ENCODE results near the gene DSP.

The DSP gene

DNA sequence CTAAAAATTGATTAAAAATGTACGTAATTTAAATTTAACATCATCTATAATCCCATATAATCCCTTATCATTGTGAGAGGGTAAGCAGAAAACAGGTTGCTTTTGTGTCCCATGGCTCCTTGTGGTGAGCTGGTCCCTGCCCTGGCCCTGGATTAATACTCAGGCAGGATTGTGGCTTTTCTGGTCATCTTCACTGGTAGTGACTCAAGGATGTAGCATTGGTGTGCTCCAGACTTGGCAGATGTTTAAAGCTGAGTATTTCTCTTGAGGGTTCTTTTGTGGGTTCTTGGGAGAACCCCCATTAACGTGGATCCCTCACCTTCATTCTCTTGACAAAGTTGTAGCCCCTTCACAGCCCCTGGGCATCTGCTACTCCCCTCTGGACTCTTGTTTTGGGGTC, 87.8 kb downstream of the DSP start:
- H3K9me3 ChIP-seq (replicated peaks; ENCODE audit: insufficient read depth, low read length): no peaks in the 10 kb centered on the region
- H3F3A ChIP-seq (ENCODE audit: insufficient read depth, low read length): no peaks in the 10 kb centered on the region
- H4K20me1 ChIP-seq (ENCODE audit: insufficient read depth, low read length): no peaks in the 10 kb centered on the region
- H3K27me3 ChIP-seq (replicated peaks; ENCODE audit: insufficient read depth, low read length): 0 out of 2 replicates have a peak, but pooled peaks cover 4% of the 10 kb centered on the region
- no peak overlapping the region for H3K9ac ChIP-seq (ENCODE audit: low read length)
- DNase-seq: no peak
- H3K4me3 ChIP-seq (ENCODE audit: low read length): no peak overlapping the region
- no peaks in the 10 kb centered on the region for H3K36me3 ChIP-seq (replicated peaks; ENCODE audit: insufficient read depth, low read length)
- H3K4me2 ChIP-seq (ENCODE audit: low read depth, low read length): no peak overlapping the region
- TF ChIP-seq EZH2phosphoT487 (IDR thresholded peaks at IDR 0.05; ENCODE audit: low read length): no peak
- TF ChIP-seq, protein P1, sequence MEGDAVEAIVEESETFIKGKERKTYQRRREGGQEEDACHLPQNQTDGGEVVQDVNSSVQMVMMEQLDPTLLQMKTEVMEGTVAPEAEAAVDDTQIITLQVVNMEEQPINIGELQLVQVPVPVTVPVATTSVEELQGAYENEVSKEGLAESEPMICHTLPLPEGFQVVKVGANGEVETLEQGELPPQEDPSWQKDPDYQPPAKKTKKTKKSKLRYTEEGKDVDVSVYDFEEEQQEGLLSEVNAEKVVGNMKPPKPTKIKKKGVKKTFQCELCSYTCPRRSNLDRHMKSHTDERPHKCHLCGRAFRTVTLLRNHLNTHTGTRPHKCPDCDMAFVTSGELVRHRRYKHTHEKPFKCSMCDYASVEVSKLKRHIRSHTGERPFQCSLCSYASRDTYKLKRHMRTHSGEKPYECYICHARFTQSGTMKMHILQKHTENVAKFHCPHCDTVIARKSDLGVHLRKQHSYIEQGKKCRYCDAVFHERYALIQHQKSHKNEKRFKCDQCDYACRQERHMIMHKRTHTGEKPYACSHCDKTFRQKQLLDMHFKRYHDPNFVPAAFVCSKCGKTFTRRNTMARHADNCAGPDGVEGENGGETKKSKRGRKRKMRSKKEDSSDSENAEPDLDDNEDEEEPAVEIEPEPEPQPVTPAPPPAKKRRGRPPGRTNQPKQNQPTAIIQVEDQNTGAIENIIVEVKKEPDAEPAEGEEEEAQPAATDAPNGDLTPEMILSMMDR (IDR thresholded peaks at IDR 0.05; ENCODE audit: low read length): no peak
- no peak for TF ChIP-seq EZH2 (optimal IDR thresholded peaks at IDR 0.05; ENCODE audit: low read depth, low read length)
- no peaks in the 10 kb centered on the region for H3K9me2 ChIP-seq (replicated peaks; ENCODE audit: insufficient read depth, low read length)
- no peaks in the 10 kb centered on the region for H3K79me2 ChIP-seq (ENCODE audit: low read length)
- H3K27ac ChIP-seq (ENCODE audit: low read length): no peak overlapping the region
- H2AFZ ChIP-seq (ENCODE audit: low read length): no peak overlapping the region
- H3K4me1 ChIP-seq (ENCODE audit: low read length): no peaks in the 10 kb centered on the region

DNA sequence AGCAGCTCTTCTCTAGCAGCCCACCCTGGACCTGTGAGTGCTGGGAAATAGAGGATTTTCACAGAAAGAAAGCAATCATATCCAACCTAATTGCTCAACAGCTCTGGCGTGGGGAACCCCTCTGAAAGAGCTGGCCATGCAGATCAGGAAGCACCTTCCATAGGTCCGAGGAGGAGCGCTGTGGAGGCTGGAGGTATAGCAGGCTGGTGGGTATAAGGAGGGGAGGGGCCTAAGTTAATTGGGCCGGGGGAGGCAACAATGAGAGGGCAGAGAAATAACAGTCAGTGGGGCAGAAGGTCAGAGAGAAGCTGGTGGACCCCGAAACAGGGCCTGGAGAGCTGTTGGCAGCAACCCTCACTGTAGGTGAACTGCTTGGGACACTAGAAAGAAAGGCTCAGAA, 89.3 kb downstream of the DSP start:
- no peaks in the 10 kb centered on the region for H3K79me2 ChIP-seq (ENCODE audit: low read length)
- no peak for DNase-seq
- no peak for TF ChIP-seq EZH2 (optimal IDR thresholded peaks at IDR 0.05; ENCODE audit: low read depth, low read length)
- no peaks in the 10 kb centered on the region for H3K36me3 ChIP-seq (replicated peaks; ENCODE audit: insufficient read depth, low read length)
- no peak overlapping the region for H3K4me3 ChIP-seq (ENCODE audit: low read length)
- H3K4me2 ChIP-seq (ENCODE audit: low read depth, low read length): no peak overlapping the region
- H3K9ac ChIP-seq (ENCODE audit: low read length): no peak overlapping the region
- H4K20me1 ChIP-seq (ENCODE audit: insufficient read depth, low read length): no peaks in the 10 kb centered on the region
- H3F3A ChIP-seq (ENCODE audit: insufficient read depth, low read length): no peaks in the 10 kb centered on the region
- H3K27me3 ChIP-seq (replicated peaks; ENCODE audit: insufficient read depth, low read length): 0 out of 2 replicates have a peak, but pooled peaks cover 4% of the 10 kb centered on the region
- H2AFZ ChIP-seq (ENCODE audit: low read length): no peak overlapping the region
- H3K9me2 ChIP-seq (replicated peaks; ENCODE audit: insufficient read depth, low read length): no peaks in the 10 kb centered on the region
- H3K4me1 ChIP-seq (ENCODE audit: low read length): no peaks in the 10 kb centered on the region
- H3K27ac ChIP-seq (ENCODE audit: low read length): no peak overlapping the region
- no peaks in the 10 kb centered on the region for H3K9me3 ChIP-seq (replicated peaks; ENCODE audit: insufficient read depth, low read length)

DNA sequence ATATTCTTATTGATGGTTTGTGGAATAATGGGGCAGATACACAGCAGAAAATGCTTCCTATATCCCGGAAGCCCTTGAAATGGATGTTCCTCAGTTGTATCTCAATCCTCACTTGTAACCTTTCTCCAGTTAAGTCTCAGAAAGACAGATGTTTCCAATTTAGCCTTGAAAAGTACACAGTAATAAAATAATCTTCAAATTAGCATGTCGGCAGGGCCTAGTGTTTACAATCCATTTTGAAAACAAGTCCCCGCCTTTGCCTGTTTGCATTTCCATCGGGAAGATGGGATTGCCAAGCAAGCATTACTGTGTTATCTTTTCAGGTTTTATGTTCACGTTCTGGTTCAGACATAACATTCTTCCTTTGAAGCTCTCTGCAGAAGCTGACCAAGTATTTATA, 90.0 kb downstream of the DSP start:
- Histone ChIP-seq H3K4me3 (ENCODE audit: low read length) (no peak overlapping the region), H2AFZ (ENCODE audit: low read length) (no peak overlapping the region), H3K9me2 (replicated peaks; ENCODE audit: insufficient read depth, low read length) (no peaks in the 10 kb centered on the region), H3K9ac (ENCODE audit: low read length) (no peak overlapping the region), H4K20me1 (ENCODE audit: insufficient read depth, low read length) (no peaks in the 10 kb centered on the region), H3F3A (ENCODE audit: insufficient read depth, low read length) (no peaks in the 10 kb centered on the region), H3K4me1 (ENCODE audit: low read length) (no peaks in the 10 kb centered on the region), H3K79me2 (ENCODE audit: low read length) (no peaks in the 10 kb centered on the region), H3K36me3 (replicated peaks; ENCODE audit: insufficient read depth, low read length) (no peaks in the 10 kb centered on the region), H3K27ac (ENCODE audit: low read length) (no peak overlapping the region), H3K27me3 (replicated peaks; ENCODE audit: insufficient read depth, low read length) (0 out of 2 replicates have a peak, but pooled peaks cover 4% of the 10 kb centered on the region), H3K4me2 (ENCODE audit: low read depth, low read length) (no peak overlapping the region), H3K9me3 (replicated peaks; ENCODE audit: insufficient read depth, low read length) (no peaks in the 10 kb centered on the region)
- no peak for DNase-seq
- TF ChIP-seq EZH2phosphoT487 (IDR thresholded peaks at IDR 0.05; ENCODE audit: low read length) (no peak), EZH2 (optimal IDR thresholded peaks at IDR 0.05; ENCODE audit: low read depth, low read length) (no peak)
- TF ChIP-seq, protein P1 (IDR thresholded peaks at IDR 0.05; ENCODE audit: low read length): no peak

DNA sequence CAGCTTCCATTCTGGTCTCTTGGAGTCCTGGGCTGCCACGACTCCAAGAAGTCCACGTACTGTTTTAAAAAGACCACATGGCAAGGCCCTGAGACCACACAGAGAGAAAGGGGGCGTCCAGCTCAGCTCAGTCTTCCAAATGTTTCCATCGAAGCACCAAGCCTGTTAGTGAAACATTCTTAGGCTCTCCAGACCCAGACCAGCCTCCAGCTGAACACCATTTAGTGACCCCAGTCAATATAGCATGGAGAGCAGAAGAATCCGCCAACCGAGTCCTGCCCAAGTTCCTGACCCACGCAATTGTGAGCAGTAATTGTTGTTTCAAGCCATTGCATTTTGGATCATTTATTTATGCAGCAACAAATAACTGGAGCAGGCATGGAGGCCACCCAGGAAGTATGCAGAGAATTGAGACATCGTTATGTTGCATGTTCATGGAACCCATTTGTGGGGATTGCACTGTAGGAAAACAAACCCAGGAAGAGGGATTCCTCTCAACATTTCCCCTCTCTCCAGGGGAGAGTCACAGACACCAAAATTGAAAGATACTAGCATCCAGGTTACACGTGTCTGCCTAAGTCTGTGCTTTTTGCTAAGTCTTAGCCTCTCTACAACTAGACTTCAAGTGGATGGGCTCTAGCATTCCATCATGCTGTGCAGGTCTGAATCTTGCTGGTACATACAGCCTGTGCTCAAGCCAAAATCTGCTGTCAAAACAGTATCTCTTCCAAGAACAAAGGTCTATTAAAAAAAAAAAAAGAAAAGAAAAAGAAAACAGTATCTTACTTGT, 91.2 kb downstream of the DSP start:
- Histone ChIP-seq H3K79me2 (ENCODE audit: low read length) (no peaks in the 10 kb centered on the region), H3K27me3 (replicated peaks; ENCODE audit: insufficient read depth, low read length) (0 out of 2 replicates have a peak, but pooled peaks cover 4% of the 10 kb centered on the region), H3K27ac (ENCODE audit: low read length) (no peak overlapping the region), H4K20me1 (ENCODE audit: insufficient read depth, low read length) (no peaks in the 10 kb centered on the region), H3K36me3 (replicated peaks; ENCODE audit: insufficient read depth, low read length) (no peaks in the 10 kb centered on the region), H3K4me1 (ENCODE audit: low read length) (no peaks in the 10 kb centered on the region), H3K9me3 (replicated peaks; ENCODE audit: insufficient read depth, low read length) (no peaks in the 10 kb centered on the region), H3F3A (ENCODE audit: insufficient read depth, low read length) (no peaks in the 10 kb centered on the region), H3K4me2 (ENCODE audit: low read depth, low read length) (no peak overlapping the region), H2AFZ (ENCODE audit: low read length) (no peak overlapping the region), H3K9ac (ENCODE audit: low read length) (no peak overlapping the region), H3K9me2 (replicated peaks; ENCODE audit: insufficient read depth, low read length) (no peaks in the 10 kb centered on the region), H3K4me3 (ENCODE audit: low read length) (no peak overlapping the region)
- no peak for DNase-seq
- TF ChIP-seq EZH2 (optimal IDR thresholded peaks at IDR 0.05; ENCODE audit: low read depth, low read length) (no peak), EZH2phosphoT487 (IDR thresholded peaks at IDR 0.05; ENCODE audit: low read length) (no peak)
- TF ChIP-seq, protein P1 (IDR thresholded peaks at IDR 0.05; ENCODE audit: low read length): no peak

Measured in MM.1S (cell line).